PC-3 (cell line): ENCODE results near the gene MMP15. TPM values are rescaled to one million over a fixed set of nuclear protein-coding genes. Genes with fewer than 3 reads are reported as not detected.

Experiments
- ATAC-seq: fragments of 200-7000 bp; cut with Tn5 transposase; 2 replicates; pipeline ENCODE4 v1.9.1; 2020; ENCODE audit warnings: mild to moderate bottlenecking, moderate library complexity
- BruUV-seq: library from RNA; stranded (reverse); fragments of 400-500 nt; replicated peaks from 2 replicates; lab custom pipeline; 2021; lab: Mats Ljungman, UMichigan
- CTCF ChIA-PET: fragments of 300-600 bp; sonication (Branson Sonifier 250); formaldehyde crosslinking; loops from one replicate; lab custom pipeline; 2022; ENCODE audit warnings: antibody characterized with exemption; lab: Charles Lee
- POLR2A ChIA-PET: fragments of 300-600 bp; sonication (Branson Sonifier 250); formaldehyde crosslinking; loops from one replicate; lab custom pipeline; 2022; ENCODE audit warnings: antibody characterized with exemption; ENCODE audit not compliant: unreplicated experiment; lab: Charles Lee
- DNase-seq: peaks from one replicate; pipeline ENCODE4 v3.0.0-alpha.2; 2015
- H2AFZ ChIP-seq: fragments of 300-600 bp; sonication (generic); 2 replicates; pipeline ENCODE4 v1.6.0; 2016; ENCODE audit warnings: antibody characterized with exemption, low read length
- H3F3A ChIP-seq: fragments of 300-600 bp; sonication (generic); one replicate; pipeline ENCODE4 v1.6.0; 2017; ENCODE audit warnings: antibody characterized with exemption, low read length, control low read depth, mild to moderate bottlenecking; ENCODE audit not compliant: unreplicated experiment
- H3K27ac ChIP-seq: fragments of 300-600 bp; sonication (generic); 2 replicates; pipeline ENCODE4 v1.5.1; 2016; ENCODE audit warnings: mild to moderate bottlenecking, low read length
- H3K27me3 ChIP-seq: fragments of 300-600 bp; sonication (generic); 2 replicates; pipeline ENCODE4 v1.6.1; 2016; ENCODE audit warnings: low read length, mixed read lengths
- H3K36me3 ChIP-seq: fragments of 300-600 bp; sonication (generic); 2 replicates; pipeline ENCODE4 v1.6.1; 2016; ENCODE audit warnings: low read depth, mixed run types, low read length, mixed read lengths
- H3K4me1 ChIP-seq: fragments of 300-600 bp; sonication (generic); 2 replicates; pipeline ENCODE4 v1.5.1; 2016; ENCODE audit warnings: low read length; ENCODE audit not compliant: insufficient read depth
- H3K4me2 ChIP-seq: fragments of 300-600 bp; sonication (generic); 2 replicates; pipeline ENCODE4 v1.6.0; 2016; ENCODE audit warnings: low read length
- H3K4me3 ChIP-seq: fragments of 300-600 bp; sonication (generic); 2 replicates; pipeline ENCODE4 v1.5.1; 2016; ENCODE audit warnings: mild to moderate bottlenecking, low read length, mixed read lengths
- H3K79me2 ChIP-seq: fragments of 300-600 bp; sonication (generic); 2 replicates; pipeline ENCODE4 v1.6.1; 2017; ENCODE audit warnings: low read length, mixed read lengths
- H3K9ac ChIP-seq: fragments of 300-600 bp; sonication (generic); 2 replicates; pipeline ENCODE4 v1.6.0; 2016; ENCODE audit warnings: mild to moderate bottlenecking, low read length
- H3K9me2 ChIP-seq: fragments of 300-600 bp; sonication (generic); replicated peaks from 2 replicates; pipeline ENCODE4 v1.6.1; 2016; ENCODE audit warnings: mixed run types, low read length, mixed read lengths
- H3K9me3 ChIP-seq: fragments of 300-600 bp; sonication (generic); 2 replicates; pipeline ENCODE4 v1.6.1; 2016; ENCODE audit warnings: low read length, mixed read lengths
- H4K20me1 ChIP-seq: fragments of 300-600 bp; sonication (generic); 2 replicates; pipeline ENCODE4 v1.6.1; 2016; ENCODE audit warnings: low read length, mixed read lengths
- EZH2 ChIP-seq: fragments of 300-600 bp; sonication (generic); IDR thresholded peaks from one replicate; pipeline ENCODE4 v1.6.1; 2017; ENCODE audit warnings: antibody characterized with exemption, mild to moderate bottlenecking, low read length; ENCODE audit not compliant: unreplicated experiment
- EZH2phosphoT487 ChIP-seq: fragments of 300-600 bp; sonication (generic); IDR thresholded peaks from 2 replicates; pipeline ENCODE4 v1.6.1; 2018; ENCODE audit warnings: mild to moderate bottlenecking, antibody characterized with exemption, low read length, borderline replicate concordance
- intact Hi-C: fragments of 100-400 bp; cut with micrococcal nuclease; formaldehyde crosslinking; loops from 2 replicates; pipeline ENCODE4 v1.9.0; 2023
- total RNA-seq: library from RNA; depleted of rRNA; stranded (reverse); fragments of >200 nt; gene quantifications from 2 replicates; pipeline ENCODE4 v1.2.3, GENCODE V29; 2014
- TF ChIP-seq, protein P1 (sequence below): fragments of 300-600 bp; sonication (generic); conservative IDR thresholded peaks from 2 replicates; pipeline ENCODE4 v1.5.1; 2017; ENCODE audit warnings: antibody characterized with exemption, low read depth, mild to moderate bottlenecking, low read length

The MMP15 gene
- total RNA-seq, 1 experiment from 2014 or later, result 6.3 TPM

DNA sequence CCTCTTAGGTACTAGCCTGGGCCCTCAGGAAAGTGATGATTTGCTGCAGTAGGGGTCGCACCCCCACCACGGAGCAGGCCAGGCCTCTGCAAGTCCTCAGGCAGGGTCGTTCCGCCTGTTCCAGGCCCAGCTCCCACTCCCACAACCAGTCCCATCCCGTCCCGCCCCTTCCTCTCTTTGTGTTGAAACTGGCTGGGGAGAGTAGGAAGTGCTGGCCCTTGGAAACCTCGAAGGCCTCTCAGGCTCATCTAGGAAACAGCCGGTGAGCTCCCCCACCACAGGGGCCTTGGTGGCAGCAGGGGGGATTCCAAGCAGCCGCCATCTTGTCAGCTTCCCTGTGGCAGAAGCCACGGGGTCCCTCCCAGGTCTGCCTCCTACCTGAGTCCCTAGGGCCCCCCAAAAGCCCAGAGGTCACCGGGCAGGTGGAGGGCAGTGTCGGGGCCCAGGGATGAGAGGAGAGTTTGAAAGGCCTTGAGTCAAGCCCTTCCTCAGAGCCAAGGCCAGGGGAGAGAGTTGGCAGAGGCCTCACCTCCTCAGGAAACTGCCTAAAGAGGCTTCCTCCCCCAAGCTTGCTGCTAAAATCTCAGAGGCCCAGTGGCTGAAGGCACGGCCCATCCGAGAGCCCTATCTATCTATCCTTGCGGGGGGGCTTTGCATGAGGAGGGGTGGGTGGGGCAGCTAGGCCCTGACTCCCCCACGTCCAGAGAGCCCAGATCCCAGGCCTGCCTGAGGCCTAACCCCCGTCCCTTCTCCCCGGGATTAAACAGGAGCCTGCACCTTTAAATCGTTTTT is 22.2 kb downstream of the MMP15 start:
- POLR2A ChIA-PET, result no interaction called here

DNA sequence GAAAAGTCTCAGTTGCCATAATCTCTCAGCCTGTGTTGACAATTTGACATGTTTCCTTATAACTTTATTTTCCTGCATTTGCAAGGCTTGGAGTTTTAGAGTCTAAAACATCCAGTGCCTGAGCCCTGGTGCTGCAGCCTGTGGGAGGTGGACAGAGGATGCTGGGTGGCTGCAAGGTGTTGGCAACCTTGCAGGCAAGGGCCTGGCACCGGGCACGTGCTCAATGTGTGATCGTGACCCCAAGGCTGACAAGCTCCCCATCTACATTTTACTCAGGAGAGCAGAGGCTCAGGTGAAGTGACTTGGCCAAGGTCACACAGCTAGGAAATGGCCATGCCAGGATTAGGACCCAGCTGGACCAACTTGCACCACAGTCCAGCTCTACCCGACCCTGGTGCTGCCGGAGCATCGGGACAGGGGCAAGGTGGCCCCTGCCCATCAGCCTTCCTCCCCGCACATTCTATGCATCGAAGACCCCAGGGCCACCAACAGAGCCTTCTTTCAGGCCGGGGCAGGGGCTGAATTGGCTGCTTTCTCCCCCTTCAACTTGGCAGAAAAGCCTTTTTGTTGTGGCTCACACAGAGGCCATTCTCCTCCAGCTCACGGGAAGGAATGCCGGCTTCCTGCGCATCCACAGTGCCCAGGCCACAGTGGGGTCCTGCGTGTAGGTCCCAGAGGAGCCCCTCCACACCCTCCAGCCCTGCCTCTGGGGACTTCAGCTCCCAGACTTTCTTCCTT is 23.1 kb downstream of the MMP15 start:
- Histone ChIP-seq H3K27ac (no peak overlapping the region), H2AFZ (no peak overlapping the region), H4K20me1 (no peaks in the 10 kb centered on the region), H3K79me2 (no peaks in the 10 kb centered on the region), H3K4me3 (no peak overlapping the region), H3F3A (no peaks in the 10 kb centered on the region), H3K9me2 (no peaks in the 10 kb centered on the region), H3K9ac (no peak overlapping the region), H3K36me3 (no peaks in the 10 kb centered on the region), H3K4me2 (no peak overlapping the region), H3K9me3 (no peaks in the 10 kb centered on the region), H3K27me3 (no peaks in the 10 kb centered on the region), H3K4me1 (no peaks in the 10 kb centered on the region)
- CTCF ChIA-PET, result no interaction called here
- DNase-seq (no peak), ATAC-seq (no peak)
- intact Hi-C loops, result no loop called here
- POLR2A ChIA-PET, result no interaction called here
- no peak for TF ChIP-seq EZH2phosphoT487
- TF ChIP-seq, protein P1, sequence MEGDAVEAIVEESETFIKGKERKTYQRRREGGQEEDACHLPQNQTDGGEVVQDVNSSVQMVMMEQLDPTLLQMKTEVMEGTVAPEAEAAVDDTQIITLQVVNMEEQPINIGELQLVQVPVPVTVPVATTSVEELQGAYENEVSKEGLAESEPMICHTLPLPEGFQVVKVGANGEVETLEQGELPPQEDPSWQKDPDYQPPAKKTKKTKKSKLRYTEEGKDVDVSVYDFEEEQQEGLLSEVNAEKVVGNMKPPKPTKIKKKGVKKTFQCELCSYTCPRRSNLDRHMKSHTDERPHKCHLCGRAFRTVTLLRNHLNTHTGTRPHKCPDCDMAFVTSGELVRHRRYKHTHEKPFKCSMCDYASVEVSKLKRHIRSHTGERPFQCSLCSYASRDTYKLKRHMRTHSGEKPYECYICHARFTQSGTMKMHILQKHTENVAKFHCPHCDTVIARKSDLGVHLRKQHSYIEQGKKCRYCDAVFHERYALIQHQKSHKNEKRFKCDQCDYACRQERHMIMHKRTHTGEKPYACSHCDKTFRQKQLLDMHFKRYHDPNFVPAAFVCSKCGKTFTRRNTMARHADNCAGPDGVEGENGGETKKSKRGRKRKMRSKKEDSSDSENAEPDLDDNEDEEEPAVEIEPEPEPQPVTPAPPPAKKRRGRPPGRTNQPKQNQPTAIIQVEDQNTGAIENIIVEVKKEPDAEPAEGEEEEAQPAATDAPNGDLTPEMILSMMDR, result no peak
- TF ChIP-seq EZH2, result no peak
- no TSS peak for BruUV-seq

More for the DNA sequence above, 22.2 kb downstream of the MMP15 start:
- Histone ChIP-seq H3K4me1 (no peaks in the 10 kb centered on the region), H4K20me1 (no peaks in the 10 kb centered on the region), H2AFZ (no peak overlapping the region), H3K79me2 (no peaks in the 10 kb centered on the region), H3K9me2 (no peaks in the 10 kb centered on the region), H3K9ac (no peak overlapping the region), H3K9me3 (no peaks in the 10 kb centered on the region), H3K4me2 (no peak overlapping the region), H3K27me3 (no peaks in the 10 kb centered on the region), H3K36me3 (no peaks in the 10 kb centered on the region), H3K27ac (no peak overlapping the region), H3F3A (no peaks in the 10 kb centered on the region), H3K4me3 (no peak overlapping the region)
- TF ChIP-seq, protein P1, result no peak
- no peak for TF ChIP-seq EZH2
- no peak for TF ChIP-seq EZH2phosphoT487
- no peak for DNase-seq
- ATAC-seq, result no peak
- intact Hi-C loops, result no loop called here
- CTCF ChIA-PET, result no interaction called here
- no TSS peak for BruUV-seq
